Stomach smooth muscle (tissue), 2 donors: ENCODE results near the gene SLC8A1.

ENCODE experiments used
- H3K27ac ChIP-seq: one replicate; pipeline ENCODE4 v1.7.0; 2013; ENCODE audit warnings: mild to moderate bottlenecking, low read length, inconsistent platforms
- H3K27me3 ChIP-seq, 2 donors: one replicate each; pipeline ENCODE4 v1.7.0; 2013; ENCODE audit warnings: low read length in 2 of 2; ENCODE audit not compliant: insufficient read depth in 2 of 2, control insufficient read depth in 1 of 2
- H3K36me3 ChIP-seq, 2 donors: one replicate each; pipeline ENCODE4 v1.7.0; 2013; ENCODE audit warnings: low read length in 2 of 2; ENCODE audit not compliant: control insufficient read depth in 2 of 2, insufficient read depth in 2 of 2
- H3K4me1 ChIP-seq: one replicate; pipeline ENCODE4 v1.7.0; 2013; ENCODE audit warnings: low read length; ENCODE audit not compliant: control insufficient read depth, insufficient read depth
- H3K4me3 ChIP-seq, 2 donors: one replicate each; pipeline ENCODE4 v1.7.0; 2013; ENCODE audit warnings: low read length in 2 of 2
- H3K9ac ChIP-seq, 2 donors: one replicate each; pipeline ENCODE4 v1.7.0; 2013; ENCODE audit warnings: low read length in 2 of 2, mild to moderate bottlenecking in 1 of 2
- H3K9me3 ChIP-seq, 2 donors: one replicate each; pipeline ENCODE4 v1.7.0; 2013; ENCODE audit warnings: low read length in 2 of 2; ENCODE audit not compliant: control insufficient read depth in 2 of 2
- donor health status: healthy.
- donor health status: Pancreatic carcinoma.

SLC8A1 gene

GRCh38 chr2:40204268-40204667 lies 247.6 kb downstream of the SLC8A1 start:
- Histone ChIP-seq H3K36me3 (no peaks in the 10 kb centered on the region), H3K4me3 (no peak overlapping the region), H3K27me3 (no peaks in the 10 kb centered on the region), H3K27ac (peak overlapping the region; percentile 7), H3K4me1 (peaks cover 6% of the 10 kb centered on the region), H3K9ac (no peak overlapping the region), H3K9me3 (no peaks in the 10 kb centered on the region)

- Histone ChIP-seq H3K9me3 (no peaks in the 10 kb centered on the region), H3K4me3 (no peak overlapping the region), H3K9ac (peak overlapping the region in 1 of 2 donors; percentile 1), H3K4me1 (peaks cover 4% of the 10 kb centered on the region), H3K36me3 (no peaks in the 10 kb centered on the region), H3K27ac (peak overlapping the region; percentile 13), H3K27me3 (no peaks in the 10 kb centered on the region)
Measured at GRCh38 chr2:40202798-40203400, 249.0 kb downstream of the SLC8A1 start.

DNA sequence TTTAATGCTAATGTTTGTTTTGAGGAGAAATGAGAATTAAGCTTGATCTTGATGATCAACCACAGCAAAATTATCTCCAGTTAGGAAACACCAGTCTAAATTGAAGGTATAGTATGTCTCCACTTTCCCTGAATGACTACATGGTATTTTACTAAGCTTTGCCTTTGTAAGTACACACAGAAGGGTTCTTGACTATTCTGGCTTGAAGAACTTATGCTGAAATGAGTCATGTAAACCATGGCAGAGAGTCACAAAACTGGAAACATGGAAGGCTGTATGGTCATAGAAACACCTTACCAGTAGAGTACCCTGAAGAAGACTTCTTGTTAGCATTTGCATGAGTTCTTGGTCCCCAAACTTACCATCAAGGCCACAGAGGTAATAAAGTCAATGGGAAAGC lies 250.5 kb downstream of the SLC8A1 start:
- no peak overlapping the region for H3K27ac ChIP-seq
- H3K9ac ChIP-seq = no peak overlapping the region

GRCh38 chr2:40200366-40200915 lies 251.4 kb downstream of the SLC8A1 start:
- H3K27ac ChIP-seq = peak overlapping the region; percentile 42
- H3K27me3 ChIP-seq = no peaks in the 10 kb centered on the region
- no peak overlapping the region for H3K4me3 ChIP-seq
- no peaks in the 10 kb centered on the region for H3K9me3 ChIP-seq
- peaks cover 4% of the 10 kb centered on the region for H3K4me1 ChIP-seq
- H3K36me3 ChIP-seq = no peaks in the 10 kb centered on the region
- no peak overlapping the region for H3K9ac ChIP-seq

More for the DNA sequence above, 250.5 kb downstream of the SLC8A1 start:
- peaks cover 4% of the 10 kb centered on the region for H3K4me1 ChIP-seq
- H3K9me3 ChIP-seq = no peaks in the 10 kb centered on the region
- H3K4me3 ChIP-seq = no peak overlapping the region
- no peaks in the 10 kb centered on the region for H3K27me3 ChIP-seq
- no peaks in the 10 kb centered on the region for H3K36me3 ChIP-seq

DNA sequence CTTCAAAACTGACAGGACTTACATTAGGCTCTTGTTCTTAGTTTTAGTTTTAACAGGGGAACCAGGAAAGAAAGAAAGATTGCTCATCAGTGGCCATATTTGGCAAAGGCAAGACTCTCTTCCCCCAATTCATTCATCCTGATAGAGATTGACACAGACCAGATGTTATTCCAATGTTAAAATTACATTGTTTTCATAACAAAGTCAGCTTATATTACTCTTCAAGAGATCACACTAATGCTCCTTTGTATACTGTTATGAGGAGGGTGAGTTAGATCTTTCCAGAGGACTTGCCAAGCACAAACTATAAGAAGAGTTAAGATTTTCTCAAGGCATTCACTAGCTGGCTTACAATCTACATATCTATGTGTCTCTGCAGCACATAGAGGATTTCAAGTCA lies 252.1 kb downstream of the SLC8A1 start:
- Histone ChIP-seq H3K9me3 (no peaks in the 10 kb centered on the region), H3K4me3 (no peak overlapping the region), H3K9ac (no peak overlapping the region), H3K36me3 (no peaks in the 10 kb centered on the region), H3K27ac (no peak overlapping the region), H3K4me1 (peaks cover 4% of the 10 kb centered on the region), H3K27me3 (no peaks in the 10 kb centered on the region)

DNA sequence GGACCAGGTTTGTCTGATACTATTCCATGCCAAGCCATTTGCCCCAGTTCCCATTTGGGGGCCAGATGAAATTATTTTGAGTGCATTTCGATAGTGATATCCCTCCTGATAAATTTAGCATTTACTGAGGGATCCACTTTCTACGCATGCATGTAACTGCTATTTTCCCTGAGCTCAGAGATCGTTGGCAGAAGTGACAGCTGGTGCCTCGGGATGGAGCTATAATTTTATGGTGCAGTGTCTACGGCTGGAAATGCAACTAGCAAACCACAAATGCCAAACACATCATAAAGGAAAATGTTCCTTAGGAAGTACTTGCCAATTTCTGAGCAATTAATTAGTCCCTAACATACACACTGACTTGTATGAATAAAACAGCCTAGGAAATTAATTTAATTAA lies 254.8 kb downstream of the SLC8A1 start:
- Histone ChIP-seq H3K9me3 (no peaks in the 10 kb centered on the region), H3K27me3 (no peaks in the 10 kb centered on the region), H3K4me1 (peaks cover 4% of the 10 kb centered on the region), H3K36me3 (no peaks in the 10 kb centered on the region), H3K9ac (no peak overlapping the region), H3K4me3 (no peak overlapping the region), H3K27ac (no peak overlapping the region)

- Histone ChIP-seq H3K9me3 (no peaks in the 10 kb centered on the region), H3K4me3 (no peak overlapping the region), H3K4me1 (no peaks in the 10 kb centered on the region), H3K27me3 (no peaks in the 10 kb centered on the region), H3K36me3 (no peaks in the 10 kb centered on the region), H3K9ac (no peak overlapping the region), H3K27ac (no peak overlapping the region)
Measured at GRCh38 chr2:40193670-40194026, 258.2 kb downstream of the SLC8A1 start.

GRCh38 chr2:40192864-40193669 lies 258.8 kb downstream of the SLC8A1 start:
- H3K4me3 ChIP-seq = no peak overlapping the region
- no peaks in the 10 kb centered on the region for H3K27me3 ChIP-seq
- no peaks in the 10 kb centered on the region for H3K36me3 ChIP-seq
- H3K27ac ChIP-seq = no peak overlapping the region
- H3K9me3 ChIP-seq = no peaks in the 10 kb centered on the region
- no peaks in the 10 kb centered on the region for H3K4me1 ChIP-seq
- H3K9ac ChIP-seq = no peak overlapping the region

- Histone ChIP-seq H3K9ac (no peak overlapping the region), H3K4me1 (no peaks in the 10 kb centered on the region), H3K9me3 (no peaks in the 10 kb centered on the region), H3K36me3 (no peaks in the 10 kb centered on the region), H3K4me3 (no peak overlapping the region), H3K27ac (no peak overlapping the region), H3K27me3 (no peaks in the 10 kb centered on the region)
Measured at GRCh38 chr2:40190457-40190856, 261.4 kb downstream of the SLC8A1 start.

- no peak overlapping the region for H3K4me3 ChIP-seq
- H3K9me3 ChIP-seq = no peaks in the 10 kb centered on the region
- no peak overlapping the region for H3K27ac ChIP-seq
- no peaks in the 10 kb centered on the region for H3K36me3 ChIP-seq
- no peak overlapping the region for H3K9ac ChIP-seq
- no peaks in the 10 kb centered on the region for H3K27me3 ChIP-seq
- no peaks in the 10 kb centered on the region for H3K4me1 ChIP-seq
Measured at GRCh38 chr2:40189881-40190280, 262.0 kb downstream of the SLC8A1 start.

- H3K9ac ChIP-seq = no peak overlapping the region
- no peaks in the 10 kb centered on the region for H3K9me3 ChIP-seq
- H3K36me3 ChIP-seq = no peaks in the 10 kb centered on the region
- no peak overlapping the region for H3K4me3 ChIP-seq
- no peaks in the 10 kb centered on the region for H3K27me3 ChIP-seq
- H3K4me1 ChIP-seq = no peaks in the 10 kb centered on the region
- no peak overlapping the region for H3K27ac ChIP-seq
Measured at GRCh38 chr2:40187054-40187453, 264.8 kb downstream of the SLC8A1 start.
